K562 (cell line): Measurements from ENCODE around the gene SUPT5H. TPM values are rescaled to one million over a fixed set of nuclear protein-coding genes. Genes with fewer than 3 reads are reported as not detected.
A peak's percentile ranks its signal among the peaks of the same experiment; 100 is the strongest.

ENCODE experiments used
- ATF3 ChIP-seq, 2 experiments: fragments of 450-650 bp in 1 of 2; sonication (generic) in 1 of 2; formaldehyde crosslinking in 1 of 2; IDR thresholded peaks in 1 of 2; conservative IDR thresholded peaks in 1 of 2; 2 replicates each; pipeline versions ENCODE4 v1.6.1 to v1.8.1; 2016 to 2023; ENCODE audit warnings: mild to moderate bottlenecking in 2 of 2, moderate library complexity in 2 of 2, inconsistent platforms in 1 of 2, missing genetic modification reagents in 1 of 2
- BCOR ChIP-seq: fragments of 450-650 bp; IDR thresholded peaks from 2 replicates; pipeline ENCODE4 v1.6.1; 2016
- CEBPB ChIP-seq: fragments of 450-650 bp; IDR thresholded peaks from 2 replicates; pipeline ENCODE4 v1.6.1; 2016; ENCODE audit warnings: missing genetic modification characterization, missing compliant biosample characterization
- CEBPG ChIP-seq, 3 experiments: fragments of 200-800 bp in 1 of 3; sonication (Bioruptor generic) in 1 of 3; sonication (generic) in 1 of 3; formaldehyde crosslinking in 1 of 3; IDR thresholded peaks in 2 of 3; conservative IDR thresholded peaks in 1 of 3; 2 replicates each; pipeline versions ENCODE4 v1.6.1 to v1.8.0; 2016 to 2022; ENCODE audit warnings: missing compliant biosample characterization in 2 of 3, missing genetic modification characterization in 2 of 3, mild to moderate bottlenecking in 1 of 3, missing genetic modification reagents in 1 of 3
- DPF2 ChIP-seq: fragments of 450-650 bp; IDR thresholded peaks from 2 replicates; pipeline ENCODE4 v1.6.1; 2016
- ETV6 ChIP-seq, 3 experiments: fragments of 150-350 bp in 1 of 3; sonication (generic) in 1 of 3; formaldehyde crosslinking in 1 of 3; IDR thresholded peaks; 2 replicates each; pipeline versions ENCODE4 v1.6.1 to v1.8.0; 2014 to 2022; ENCODE audit warnings: borderline replicate concordance in 2 of 3, low read depth in 2 of 3, antibody characterized with exemption in 1 of 3, low read length in 1 of 3, mild to moderate bottlenecking in 1 of 3, missing genetic modification reagents in 1 of 3
- FOXA1 ChIP-seq: fragments of 450-650 bp; IDR thresholded peaks from 2 replicates; pipeline ENCODE4 v1.6.1; 2016; ENCODE audit warnings: mild to moderate bottlenecking, borderline replicate concordance
- GTF2F1 ChIP-seq: IDR thresholded peaks from 2 replicates; pipeline ENCODE4 v1.6.1; 2011; ENCODE audit warnings: low read depth, low read length, improper control_type of control experiment
- HNRNPK ChIP-seq: fragments of 200-400 bp; formaldehyde crosslinking; IDR thresholded peaks from one replicate; pipeline ENCODE4 v1.6.1; 2018; ENCODE audit warnings: mild to moderate bottlenecking, low read depth, low read length; ENCODE audit not compliant: poor library complexity, severe bottlenecking
- IFI16 ChIP-seq: fragments of 250-450 bp; sonication (Bioruptor Pico); IDR thresholded peaks from 2 replicates; pipeline ENCODE4 v2.1.2; 2022; ENCODE audit warnings: mild to moderate bottlenecking, inconsistent platforms
- KDM2B ChIP-seq: fragments of 250-450 bp; sonication (Bioruptor Pico); IDR thresholded peaks from 2 replicates; pipeline ENCODE4 v1.8.0; 2021; ENCODE audit warnings: mild to moderate bottlenecking, moderate library complexity
- LARP7 ChIP-seq: fragments of 450-650 bp; IDR thresholded peaks from 2 replicates; pipeline ENCODE4 v1.6.1; 2016
- NFIC ChIP-seq: fragments of 450-650 bp; IDR thresholded peaks from 2 replicates; pipeline ENCODE4 v1.6.1; 2017; ENCODE audit warnings: mild to moderate bottlenecking, inconsistent platforms
- NFRKB ChIP-seq: fragments of 450-650 bp; IDR thresholded peaks from 2 replicates; pipeline ENCODE4 v1.6.1; 2016; ENCODE audit warnings: low read depth
- SAP30 ChIP-seq: fragments of 200-600 bp; sonication (generic); IDR thresholded peaks from 2 replicates; pipeline ENCODE4 v1.6.1; 2012; ENCODE audit warnings: borderline replicate concordance, low read depth, mild to moderate bottlenecking, moderate library complexity, low read length, control low read depth, inconsistent platforms; ENCODE audit not compliant: insufficient read depth, poor library complexity, severe bottlenecking
- SMARCA5 ChIP-seq: fragments of 450-650 bp; IDR thresholded peaks from 2 replicates; pipeline ENCODE4 v1.6.1; 2016
- SMARCB1 ChIP-seq: IDR thresholded peaks from 2 replicates; pipeline ENCODE4 v1.6.1; 2011; ENCODE audit warnings: improper control_type of control experiment, low read depth; ENCODE audit not compliant: insufficient read length
- SRSF7 ChIP-seq: fragments of 200-400 bp; formaldehyde crosslinking; optimal IDR thresholded peaks from 2 replicates; pipeline ENCODE3; 2017; ENCODE audit warnings: mild to moderate bottlenecking, low read depth, low read length
- TEAD4 ChIP-seq, 2 experiments: sonication (generic) in 1 of 2; formaldehyde crosslinking in 1 of 2; IDR thresholded peaks; 2 replicates each; pipeline versions ENCODE4 v1.6.1 to v1.8.0; 2012 to 2022; ENCODE audit warnings: borderline replicate concordance in 1 of 2, inconsistent platforms in 1 of 2, low read length in 1 of 2, mild to moderate bottlenecking in 1 of 2, missing genetic modification reagents in 1 of 2
- TFE3 ChIP-seq: fragments of 450-650 bp; formaldehyde crosslinking; IDR thresholded peaks from 2 replicates; pipeline ENCODE4 v1.4.0; 2020; ENCODE audit warnings: mild to moderate bottlenecking, mixed read lengths
- TRIM24 ChIP-seq, 2 experiments: fragments of 450-650 bp; IDR thresholded peaks; 2 replicates each; pipeline ENCODE4 v1.6.1; 2016
- ZBTB5 ChIP-seq: fragments of 450-650 bp; IDR thresholded peaks from 2 replicates; pipeline ENCODE4 v1.6.1; 2017; ENCODE audit warnings: antibody characterized with exemption
- ZNF282 ChIP-seq: sonication (generic); formaldehyde crosslinking; IDR thresholded peaks from 2 replicates; pipeline ENCODE4 v1.8.1; 2023; ENCODE audit warnings: missing genetic modification reagents
- polyA plus RNA-seq, 8 experiments: library from polyadenylated mRNA; depleted of rRNA in 4 of 8; stranded (reverse) in 5 of 8; unstranded in 3 of 8; fragments of >200 nt; fragmentation: Nextera tagmentation in 2 of 8; fragmentation: Illumina TruSeq in 1 of 8; extraction: Ambion mirVana in 2 of 8; extraction: Trizol in 1 of 8; gene quantifications; 2 replicates each; pipeline versions ENCODE4 v1.2.1 to v1.2.3, GENCODE V29; 2011 to 2014; ENCODE audit warnings: inconsistent platforms in 1 of 8, missing spikeins in 1 of 8
- total RNA-seq, 7 experiments: library from RNA; depleted of rRNA in 6 of 7; stranded (reverse); fragments of >200 nt in 6 of 7; fragmentation: Illumina TruSeq in 2 of 7; extraction: Trizol in 2 of 7; gene quantifications; 2 replicates each; pipeline versions ENCODE4 v1.2.1 to v1.2.3, GENCODE V29; 2011 to 2021; ENCODE audit warnings: low replicate concordance in 1 of 7

SUPT5H gene
- total and polyA plus RNA-seq, 9 of the 15 experiments (the other 6 are each of a cell fraction or from before 2014, with no cell fraction given) = 13.3 to 85.9 (median 35.9) TPM

- TF ChIP-seq CEBPG (CRISPR knock-in tag; IDR thresholded peaks at IDR 0.05) (no peak), CEBPG (tag; conservative IDR thresholded peaks at IDR 0.05 in 1 of 2, IDR thresholded peaks at IDR 0.05 in 1 of 2) (no peak), IFI16 (CRISPR knock-in tag) (no peak), NFRKB (peak; percentile 20; the same call in 1 of the 2 replicates), SMARCA5 (peak; percentile 40; the same call in 1 of the 2 replicates), TFE3 (no peak), KDM2B (CRISPR knock-in tag) (no peak), SMARCB1 (no peak), CEBPB (no peak), ZBTB5 (peak; percentile 13; the same call in 1 of the 2 replicates), GTF2F1 (no peak), FOXA1 (no peak), DPF2 (peak; percentile 35), NFIC (0 out of 2 replicates have a peak, but pooled peaks have one; percentile 3), BCOR (0 out of 2 replicates have a peak, but pooled peaks have one; percentile 32), SAP30 (no peak), ATF3 (IDR thresholded peaks at IDR 0.05) (no peak), ATF3 (CRISPR knock-in tag; conservative IDR thresholded peaks at IDR 0.05) (no peak), ZNF282 (CRISPR knock-in tag) (no peak), ETV6 (IDR thresholded peaks at IDR 0.05; ENCODE audit: borderline replicate concordance in 1 of 2, low read depth in 2 of 2, low read length in 1 of 2) (no peak), ETV6 (CRISPR knock-in tag; IDR thresholded peaks at IDR 0.05; ENCODE audit: borderline replicate concordance) (no peak), LARP7 (peak; percentile 79; the same call in 1 of the 2 replicates), TEAD4 (IDR thresholded peaks at IDR 0.05; ENCODE audit: low read length) (no peak), TEAD4 (CRISPR knock-in tag; IDR thresholded peaks at IDR 0.05; ENCODE audit: borderline replicate concordance) (no peak), HNRNPK (no peak), TRIM24 (IDR thresholded peaks at IDR 0.05) (peak in 1 of 2 experiments; percentile 57; a peak in 2 of 4 replicates), SRSF7 (no peak)
Measured at GRCh38 chr19:39405958-39406655, 39.3 kb upstream of the SUPT5H start (continued).
